Kidney (tissue), 14 donors: ENCODE results near the gene DNAI1. TPM values are rescaled to one million over a fixed set of nuclear protein-coding genes. Genes with fewer than 3 reads are reported as not detected.

Experiments used
- DNase-seq, 5 donors: peaks; one replicate each; pipeline ENCODE4 v3.0.0-alpha.2; 2013 to 2020
- FAIRE-seq: peaks from 2 replicates; lab custom pipeline; 2012; peaks lifted over from hg19 to GRCh38; lab: Jason Lieb, UNC
- H3K27ac ChIP-seq, 2 donors: one replicate each; pipeline ENCODE4 v1.7.0; 2013; ENCODE audit warnings: low read depth in 2 of 2, low read length in 2 of 2, inconsistent platforms in 1 of 2
- H3K27me3 ChIP-seq: one replicate; pipeline ENCODE4 v1.7.1; 2013; ENCODE audit warnings: low read length, inconsistent platforms; ENCODE audit not compliant: control insufficient read depth, insufficient read depth
- H3K36me3 ChIP-seq, 3 donors: one replicate each; pipeline versions ENCODE4 v1.7.0 to v1.7.1; 2013; ENCODE audit warnings: low read length in 3 of 3, control low read depth in 1 of 3, inconsistent platforms in 1 of 3; ENCODE audit not compliant: insufficient read depth in 3 of 3, control insufficient read depth in 2 of 3
- H3K4me1 ChIP-seq, 3 donors: one replicate each; pipeline versions ENCODE4 v1.7.0 to v1.7.1; 2013; ENCODE audit warnings: low read length in 3 of 3, inconsistent platforms in 1 of 3, low read depth in 1 of 3; ENCODE audit not compliant: control insufficient read depth in 2 of 3, insufficient read depth in 2 of 3
- H3K4me3 ChIP-seq, 3 donors: one replicate each; pipeline versions ENCODE4 v1.7.0 to v1.8.1; 2013; ENCODE audit warnings: low read length in 3 of 3, control low read depth in 1 of 3, inconsistent platforms in 1 of 3
- H3K9ac ChIP-seq, 3 donors: one replicate each; pipeline versions ENCODE4 v1.7.0 to v1.7.1; 2013; ENCODE audit warnings: low read length in 3 of 3, control low read depth in 1 of 3, inconsistent platforms in 1 of 3
- H3K9me3 ChIP-seq, 3 donors: one replicate each; pipeline versions ENCODE4 v1.7.0 to v1.7.1; 2013; ENCODE audit warnings: low read length in 3 of 3, control low read depth in 1 of 3, inconsistent platforms in 1 of 3; ENCODE audit not compliant: control insufficient read depth in 2 of 3, insufficient read depth in 1 of 3
- intact Hi-C: fragments of 100-400 bp; cut with DNase I; formaldehyde crosslinking; loops from one replicate; pipeline ENCODE4 v1.11.1; 2022
- polyA plus RNA-seq: library from polyadenylated mRNA; stranded (reverse); fragments of 350-450 nt; fragmentation: Illumina TruSeq; extraction: RNeasy Lipid Tissue Mini Kit (QIAGEN cat#74804); gene quantifications from one replicate; pipeline ENCODE4 v1.2.3, GENCODE V29; 2014; ENCODE audit warnings: low read depth, low replicate concordance; ENCODE audit not compliant: insufficient read depth
- total RNA-seq: library from RNA; stranded (reverse); fragmentation: NEBNext Ultra II Directional; extraction: Animal tissue kit (Norgen Biotek cat#: 25700); gene quantifications from one replicate; pipeline ENCODE4 v1.2.1, GENCODE V29; 2021
- TF ChIP-seq, protein P1 (sequence below): IDR thresholded peaks from 3 replicates; pipeline ENCODE4 v1.5.1; 2012; ENCODE audit warnings: mild to moderate bottlenecking, moderate library complexity, borderline replicate concordance; ENCODE audit not compliant: insufficient read depth; ENCODE audit errors: extremely low read depth
- donor health status: control.
- donor health status: control.
- donor health status: control.
- donor health status: control.
- donor health status: control.
- donor health status: DM: yes; HTN: yes; CAD: no.
- donor health status: Normal renal cell carcinoma (clear cell type).

Gene DNAI1
- total and polyA plus RNA-seq, 2 donors from 2014 or later: 2.4 to 3.0 TPM

DNA sequence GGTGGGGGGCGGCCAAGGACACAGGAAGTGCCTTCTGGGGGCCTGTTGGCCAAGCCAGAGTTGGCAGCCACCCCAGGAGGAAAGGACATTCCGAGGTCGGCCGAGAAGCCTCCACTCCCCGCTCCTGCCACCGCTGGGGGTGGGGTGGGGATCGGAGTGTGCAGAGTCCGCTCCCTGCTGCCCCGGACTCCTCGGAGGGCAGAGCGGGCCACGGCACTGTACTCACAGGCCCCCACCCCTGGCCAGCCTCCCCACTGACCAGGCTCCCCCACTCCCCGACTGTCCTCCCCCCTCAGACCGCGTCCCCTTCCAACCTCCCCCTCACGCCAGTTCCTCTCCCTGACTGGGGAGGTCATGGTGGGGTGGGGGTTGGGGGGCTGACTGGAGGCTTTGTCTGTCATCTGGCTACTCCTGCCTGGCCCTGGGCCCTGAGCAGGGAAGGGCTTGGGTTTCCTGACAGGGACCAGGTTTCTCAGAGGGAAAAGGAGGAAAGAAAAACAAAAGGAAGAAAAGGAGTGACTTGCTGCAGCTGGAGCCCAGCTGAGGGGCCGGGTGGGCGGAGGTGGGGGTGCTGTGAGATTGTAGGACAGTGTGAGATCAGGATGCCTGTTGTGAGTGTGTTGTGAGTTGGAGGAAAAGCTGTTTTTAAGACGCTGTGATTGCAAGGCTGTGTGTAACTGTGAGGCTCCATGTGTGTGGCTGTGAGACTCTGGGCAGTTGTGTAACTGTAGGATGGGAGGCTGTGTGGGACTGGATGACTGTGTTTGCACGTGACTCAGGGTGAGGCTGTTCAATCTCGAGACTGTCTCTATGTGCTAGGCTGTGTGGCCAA lies 101.2 kb downstream of the DNAI1 start:
- TF ChIP-seq, protein P1, sequence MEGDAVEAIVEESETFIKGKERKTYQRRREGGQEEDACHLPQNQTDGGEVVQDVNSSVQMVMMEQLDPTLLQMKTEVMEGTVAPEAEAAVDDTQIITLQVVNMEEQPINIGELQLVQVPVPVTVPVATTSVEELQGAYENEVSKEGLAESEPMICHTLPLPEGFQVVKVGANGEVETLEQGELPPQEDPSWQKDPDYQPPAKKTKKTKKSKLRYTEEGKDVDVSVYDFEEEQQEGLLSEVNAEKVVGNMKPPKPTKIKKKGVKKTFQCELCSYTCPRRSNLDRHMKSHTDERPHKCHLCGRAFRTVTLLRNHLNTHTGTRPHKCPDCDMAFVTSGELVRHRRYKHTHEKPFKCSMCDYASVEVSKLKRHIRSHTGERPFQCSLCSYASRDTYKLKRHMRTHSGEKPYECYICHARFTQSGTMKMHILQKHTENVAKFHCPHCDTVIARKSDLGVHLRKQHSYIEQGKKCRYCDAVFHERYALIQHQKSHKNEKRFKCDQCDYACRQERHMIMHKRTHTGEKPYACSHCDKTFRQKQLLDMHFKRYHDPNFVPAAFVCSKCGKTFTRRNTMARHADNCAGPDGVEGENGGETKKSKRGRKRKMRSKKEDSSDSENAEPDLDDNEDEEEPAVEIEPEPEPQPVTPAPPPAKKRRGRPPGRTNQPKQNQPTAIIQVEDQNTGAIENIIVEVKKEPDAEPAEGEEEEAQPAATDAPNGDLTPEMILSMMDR: no peak
- Histone ChIP-seq H3K4me3 (no peak overlapping the region), H3K9ac (peak overlapping the region in 1 of 3 donors; percentile 4), H3K9me3 (no peaks in the 10 kb centered on the region), H3K27ac (peak overlapping the region in 1 of 2 donors; percentile 67), H3K4me1 (peaks cover 8 to 17% (median 10%) of the 10 kb centered on the region in 3 donors), H3K27me3 (peaks cover 3% of the 10 kb centered on the region), H3K36me3 (peaks cover 0 to 4% (median 0%) of the 10 kb centered on the region in 3 donors)
- FAIRE-seq: no peak
- peak; percentile 87 to 95 (median 93) for DNase-seq
- intact Hi-C loops: no loop called here

DNA sequence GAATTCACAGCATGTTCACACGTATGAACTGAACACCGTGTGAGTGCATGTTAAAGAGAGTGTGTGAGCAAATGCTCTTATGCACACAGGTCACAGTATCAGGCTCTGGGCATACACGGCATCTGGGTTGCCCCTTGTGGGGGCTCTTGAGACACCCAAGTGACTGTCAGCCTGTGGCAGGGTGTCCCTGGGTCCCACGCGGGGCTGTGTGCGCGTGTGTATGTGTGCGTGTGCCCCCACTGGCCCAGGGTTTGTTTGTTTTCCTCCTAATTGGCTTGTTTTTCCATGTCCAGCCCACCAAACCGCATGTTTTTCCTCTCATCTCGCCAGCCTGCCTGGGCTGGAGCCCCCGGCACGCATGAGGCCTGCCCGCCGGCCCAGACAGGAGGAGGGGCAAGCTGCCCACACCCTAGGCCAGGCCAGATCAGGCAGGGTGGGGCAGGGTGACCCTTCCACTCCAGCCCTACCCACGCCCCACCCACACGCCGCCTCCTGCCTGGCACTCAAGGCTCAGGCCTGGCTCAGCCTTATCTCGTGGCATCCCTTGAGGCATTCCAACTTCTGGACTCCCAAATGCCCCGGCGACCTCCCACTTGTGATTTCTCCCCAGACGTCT lies 102.1 kb downstream of the DNAI1 start:
- TF ChIP-seq, protein P1: no peak
- peak overlapping the region in 1 of 2 donors; percentile 34 for H3K27ac ChIP-seq
- DNase-seq (peak in 2 of 5 donors; percentile 60 to 69), FAIRE-seq (no peak)
- H3K4me3 ChIP-seq: no peak overlapping the region
- H3K9ac ChIP-seq: peak overlapping the region in 1 of 3 donors; percentile 4
- peaks cover 0 to 4% (median 0%) of the 10 kb centered on the region in 3 donors for H3K36me3 ChIP-seq
- no peaks in the 10 kb centered on the region for H3K9me3 ChIP-seq
- intact Hi-C loops: no loop called here
- peaks cover 3 to 11% (median 7%) of the 10 kb centered on the region in 3 donors for H3K4me1 ChIP-seq
- H3K27me3 ChIP-seq: peaks cover 3% of the 10 kb centered on the region

DNA sequence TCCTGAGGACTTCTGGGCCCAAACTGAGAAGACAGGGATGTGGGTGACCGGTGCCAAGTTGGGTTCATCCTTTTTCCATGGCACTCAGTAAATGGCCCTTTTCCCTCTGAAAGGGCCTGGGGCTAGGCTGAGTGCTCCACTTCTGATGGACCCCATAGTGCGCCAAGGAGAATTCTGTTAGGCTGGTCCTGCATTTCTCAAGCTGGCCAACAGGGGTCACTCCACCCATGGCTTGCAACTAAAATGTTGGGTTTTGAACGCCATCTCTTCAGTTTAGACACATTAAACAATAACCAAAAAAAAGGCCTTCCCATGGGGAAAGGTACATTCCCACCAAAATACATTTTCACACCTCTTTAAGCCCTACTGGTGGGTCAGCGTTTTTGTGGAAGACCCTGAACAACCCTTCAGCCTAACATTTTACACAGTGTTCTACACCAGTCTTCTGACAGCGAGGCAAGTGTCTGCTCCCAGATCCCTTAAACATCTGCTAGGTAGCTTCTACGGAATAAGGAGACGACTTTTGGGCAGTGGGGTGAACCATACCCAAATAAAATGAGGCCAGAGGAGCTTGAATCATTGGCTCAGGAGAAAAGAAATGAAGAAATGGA lies 103.6 kb downstream of the DNAI1 start:
- FAIRE-seq (no peak), DNase-seq (peak in 1 of 5 donors; percentile 52)
- Histone ChIP-seq H3K9me3 (no peaks in the 10 kb centered on the region), H3K9ac (no peak overlapping the region), H3K36me3 (peaks cover 0 to 4% (median 0%) of the 10 kb centered on the region in 3 donors), H3K4me1 (peaks cover 3 to 11% (median 10%) of the 10 kb centered on the region in 3 donors), H3K27me3 (peaks cover 3% of the 10 kb centered on the region), H3K27ac (no peak overlapping the region), H3K4me3 (no peak overlapping the region)
- intact Hi-C loops: no loop called here
- TF ChIP-seq, protein P1: peak; percentile 34
